ENCODE measurements around the gene PPP6R3.

The PPP6R3 gene

DNA sequence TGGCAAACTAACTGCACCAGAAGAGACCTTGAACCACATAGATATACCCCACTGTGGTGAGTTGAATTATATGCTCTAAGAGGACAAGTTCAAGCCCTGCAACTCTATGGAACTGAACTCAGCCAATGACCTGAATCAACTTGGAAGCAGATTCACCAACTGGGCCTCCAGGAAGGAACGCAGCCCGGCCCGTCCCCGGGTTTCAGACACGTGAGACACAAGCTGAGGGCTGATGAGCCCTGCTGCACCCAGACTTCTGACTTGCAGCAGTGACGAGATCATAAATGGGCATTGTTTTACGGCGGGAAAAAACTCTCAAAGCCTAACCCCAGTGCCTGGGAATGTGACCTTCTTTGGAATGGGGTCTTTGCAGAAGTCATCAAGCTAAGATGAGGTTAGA is 195.3 kb downstream of the PPP6R3 start:
- DNase-seq: no peak

DNA sequence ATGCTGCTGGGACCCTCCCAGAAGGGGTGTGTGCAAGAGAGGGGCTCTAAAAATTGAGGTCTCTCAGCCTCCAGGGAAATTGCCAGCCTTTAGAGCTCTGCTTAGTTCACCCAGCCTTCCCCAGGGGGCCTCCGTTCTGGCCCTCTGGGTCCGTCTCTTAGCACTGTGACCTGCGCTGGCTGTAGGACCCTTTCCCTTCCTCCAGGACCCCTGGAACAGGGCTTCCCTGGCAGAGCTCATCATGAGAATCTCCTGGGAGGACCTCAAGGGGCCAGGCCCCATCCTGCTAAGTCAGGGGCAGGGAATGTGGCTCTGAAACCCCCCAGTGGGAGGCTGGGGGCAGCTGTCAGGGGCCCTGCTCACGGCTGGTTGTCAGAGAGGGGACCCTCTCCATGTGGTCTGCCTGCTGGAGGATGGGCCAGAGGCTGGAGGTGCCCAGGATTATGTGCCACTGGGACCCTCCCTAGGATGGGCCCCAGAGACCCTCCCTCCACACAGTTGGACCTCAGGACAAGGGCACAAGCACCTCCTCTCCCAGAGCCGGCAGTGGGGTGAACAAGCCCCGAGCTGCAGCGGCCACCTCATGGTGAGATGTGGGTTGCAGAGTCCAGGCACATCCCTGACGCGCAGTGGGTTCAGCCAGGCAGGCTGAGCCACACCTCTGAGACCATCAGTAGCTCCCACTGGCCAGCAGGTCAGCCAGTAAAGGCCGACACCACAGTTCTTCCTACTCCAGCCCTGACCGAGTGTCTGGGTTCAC is 196.6 kb downstream of the PPP6R3 start:
- no peak for DNase-seq

DNA sequence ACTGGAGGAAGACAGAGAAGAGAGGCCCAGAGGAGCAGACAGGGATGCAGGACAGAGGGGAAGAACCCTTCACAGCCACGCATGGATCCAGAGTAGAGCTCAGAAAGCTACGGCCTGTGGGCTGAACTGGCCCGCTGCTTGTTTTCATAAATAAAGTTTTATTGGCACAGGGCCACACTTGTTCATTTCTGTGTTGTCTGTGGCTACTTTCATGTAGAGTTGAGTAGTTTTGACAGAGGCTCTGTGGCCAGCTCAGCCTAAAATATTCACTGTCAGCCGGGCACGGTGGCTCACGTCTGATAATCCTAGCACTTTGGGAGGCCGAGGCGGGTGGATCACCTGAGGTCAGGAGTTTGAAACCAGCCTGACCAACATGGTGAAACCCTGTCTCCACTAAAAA is 197.5 kb downstream of the PPP6R3 start:
- no peak for DNase-seq

DNA sequence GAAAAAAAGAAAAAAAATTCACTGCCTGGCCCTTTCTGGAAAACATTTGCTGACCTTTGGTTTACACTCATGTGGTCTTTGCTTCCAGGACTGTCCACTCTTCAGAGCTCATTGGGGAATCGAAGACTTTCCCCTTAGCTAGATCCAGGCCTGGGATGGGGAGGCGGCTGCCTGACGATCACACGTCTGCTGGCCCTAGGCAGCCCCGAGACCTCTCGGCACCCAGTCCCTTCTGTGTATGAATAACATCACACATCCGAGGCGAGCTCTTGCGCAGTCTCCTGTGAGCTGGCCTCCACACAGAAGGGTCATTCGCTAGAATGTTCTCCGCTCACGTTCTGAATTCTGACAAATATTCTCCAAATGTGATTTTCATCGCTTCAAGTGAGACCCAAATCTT is 198.1 kb downstream of the PPP6R3 start:
- DNase-seq: no peak

DNA sequence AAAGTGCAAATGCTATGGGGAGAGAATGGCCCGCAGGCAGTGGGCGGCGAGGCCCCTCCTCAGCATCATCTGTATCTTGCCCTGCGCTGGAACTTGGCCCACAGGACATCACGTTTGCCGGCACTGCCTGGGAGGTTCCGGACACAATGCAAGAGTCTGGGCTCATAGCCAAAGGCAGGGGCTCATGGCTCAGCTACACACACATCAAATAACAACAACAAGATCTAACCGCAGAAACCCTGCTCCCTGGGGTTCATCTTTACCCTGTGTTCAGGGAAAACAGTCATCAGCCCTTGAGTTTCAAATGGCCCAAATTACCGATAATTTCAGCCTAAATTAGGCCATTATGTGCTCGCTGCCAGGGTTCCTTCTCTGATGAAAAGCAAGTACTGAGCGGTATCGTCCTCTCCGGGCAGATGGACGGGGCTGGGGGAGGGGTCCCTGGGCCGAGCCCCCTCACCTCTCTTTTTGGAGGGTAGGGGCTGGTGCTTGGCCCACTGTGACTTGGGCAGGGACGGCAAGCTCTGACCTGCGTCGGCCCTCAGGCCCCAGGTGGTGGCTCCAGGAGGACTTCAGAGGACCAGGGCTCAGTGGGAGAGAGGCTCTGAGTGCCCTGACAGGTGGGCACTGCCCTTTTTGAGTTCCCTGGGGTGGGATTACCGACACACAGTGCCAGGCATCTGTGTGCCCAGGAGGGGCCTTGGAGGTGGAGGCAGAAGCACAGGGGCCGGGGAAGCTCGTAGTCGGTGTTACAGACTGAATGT is 198.8 kb downstream of the PPP6R3 start:
- DNase-seq: peak; percentile 42

DNA sequence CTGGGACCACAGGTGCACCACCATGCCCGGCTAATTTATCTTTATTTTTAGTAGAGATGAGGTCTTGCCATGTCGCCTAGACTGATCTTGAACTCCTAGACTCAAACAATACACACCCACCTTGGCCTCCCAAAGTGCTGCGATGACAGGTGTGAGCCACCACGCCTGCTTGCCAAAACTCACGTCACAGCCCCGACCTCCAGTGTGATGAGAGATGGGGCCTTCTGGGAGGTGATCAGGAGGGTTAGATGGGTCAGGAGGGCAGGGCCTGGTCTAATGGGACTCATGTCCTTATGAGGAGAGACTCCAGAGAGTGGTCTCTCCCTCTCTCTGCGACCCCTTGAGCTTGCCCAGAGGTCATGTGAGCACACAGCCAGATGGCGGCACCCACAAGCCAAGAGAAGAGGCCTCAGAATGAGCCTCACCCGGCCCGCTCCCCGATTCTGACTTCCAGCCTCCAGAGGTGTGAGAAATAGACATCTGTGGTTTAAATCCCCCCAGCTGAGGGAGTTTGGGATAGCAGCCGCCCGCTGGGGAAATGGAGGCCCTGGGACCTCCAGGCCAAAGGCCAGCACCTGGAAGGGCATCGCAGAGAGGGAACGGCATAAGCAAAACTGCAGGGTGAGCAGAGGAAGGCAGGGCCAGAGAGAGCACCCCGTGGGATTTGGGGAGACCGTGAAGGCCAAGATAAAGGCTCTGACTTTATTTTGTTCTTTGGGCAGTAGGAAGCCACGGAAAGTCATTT is 199.7 kb downstream of the PPP6R3 start:
- DNase-seq: no peak

DNA sequence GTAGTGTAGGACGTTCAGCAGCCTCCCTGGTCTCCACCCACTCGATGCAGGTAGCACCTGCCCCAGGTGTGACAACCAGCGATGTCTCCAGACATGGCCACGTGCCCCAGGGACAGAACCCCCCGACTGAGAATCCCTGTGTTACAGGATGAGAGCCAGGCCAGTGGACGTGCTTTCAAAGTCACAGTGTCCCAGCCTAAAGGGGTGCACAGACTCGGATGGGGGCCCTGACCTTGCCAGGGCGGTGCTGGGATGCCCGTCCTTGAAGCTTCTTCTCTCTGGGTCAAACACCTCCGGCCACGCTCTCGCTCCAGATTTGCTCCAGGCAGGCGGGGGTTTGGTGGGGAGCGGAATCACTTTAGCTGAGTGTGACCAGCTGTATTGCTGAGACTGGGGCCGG is 200.5 kb downstream of the PPP6R3 start:
- no peak for DNase-seq

DNA sequence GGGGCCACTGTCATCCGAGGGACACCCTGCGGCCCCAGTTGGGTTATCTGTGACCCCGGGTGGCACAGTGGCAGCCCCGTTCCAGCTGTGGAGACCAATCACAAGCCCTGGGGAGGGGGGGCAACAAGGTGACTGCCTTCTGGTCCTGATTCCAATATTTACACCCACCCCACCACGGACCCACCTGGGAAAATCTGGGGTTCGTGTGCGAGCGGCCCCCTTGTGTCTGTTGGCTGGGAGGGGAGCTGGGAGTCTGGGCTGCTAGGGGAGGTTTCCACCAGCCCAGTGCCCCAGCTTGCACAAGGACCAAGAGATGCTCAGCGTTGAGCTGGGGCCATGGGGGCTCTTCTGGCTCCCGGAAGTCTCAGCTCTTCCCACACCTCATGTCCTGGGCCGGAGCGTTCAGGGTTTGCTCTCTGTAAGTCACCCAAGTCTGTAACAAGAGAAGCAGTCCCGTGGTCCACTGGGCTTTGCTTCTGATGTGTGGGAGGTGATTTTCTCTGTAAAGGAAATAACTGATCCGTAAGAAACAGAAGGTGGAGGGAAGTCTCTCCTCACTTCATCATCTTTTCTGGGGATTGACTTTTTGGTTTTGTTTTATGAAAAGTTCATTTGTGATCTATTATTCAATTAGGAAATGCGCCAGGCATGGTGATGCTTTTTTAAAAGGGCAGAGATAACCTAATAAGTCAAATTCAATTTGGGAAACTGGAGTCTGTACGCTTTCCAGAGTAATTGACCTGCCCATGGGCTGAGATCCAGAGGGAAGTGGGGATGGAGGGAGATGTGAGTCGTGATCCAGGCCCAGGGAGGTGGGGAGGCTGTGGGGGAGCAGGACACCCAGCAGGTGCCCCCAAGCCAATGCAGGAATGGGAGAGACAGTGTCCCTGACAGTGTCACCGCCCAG is 201.4 kb downstream of the PPP6R3 start:
- DNase-seq: no peak

DNA sequence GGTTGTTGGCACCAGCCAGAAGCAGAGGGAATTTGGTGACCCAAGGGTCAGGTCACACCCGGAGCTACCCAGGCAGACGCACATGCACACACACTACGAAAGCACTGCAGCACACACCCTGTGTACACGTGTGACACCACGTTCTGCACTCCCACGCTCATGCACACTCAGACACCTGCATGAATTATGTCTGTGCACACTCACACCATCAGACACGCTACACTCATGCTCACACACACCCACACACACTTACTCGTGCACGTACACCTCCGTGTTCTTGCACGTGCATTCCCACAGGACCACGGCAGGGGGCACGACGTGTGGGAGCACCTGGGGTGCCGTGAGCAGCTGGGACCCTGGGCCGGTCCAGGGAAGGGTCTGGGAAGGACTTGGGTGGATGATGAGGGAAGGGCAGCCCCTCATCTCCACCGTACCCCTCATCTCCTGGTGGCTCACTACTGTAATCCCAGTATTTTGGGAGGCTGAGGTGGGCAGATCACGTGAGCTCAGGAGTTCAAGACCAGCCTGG is 203.0 kb downstream of the PPP6R3 start:
- no peak for DNase-seq

DNA sequence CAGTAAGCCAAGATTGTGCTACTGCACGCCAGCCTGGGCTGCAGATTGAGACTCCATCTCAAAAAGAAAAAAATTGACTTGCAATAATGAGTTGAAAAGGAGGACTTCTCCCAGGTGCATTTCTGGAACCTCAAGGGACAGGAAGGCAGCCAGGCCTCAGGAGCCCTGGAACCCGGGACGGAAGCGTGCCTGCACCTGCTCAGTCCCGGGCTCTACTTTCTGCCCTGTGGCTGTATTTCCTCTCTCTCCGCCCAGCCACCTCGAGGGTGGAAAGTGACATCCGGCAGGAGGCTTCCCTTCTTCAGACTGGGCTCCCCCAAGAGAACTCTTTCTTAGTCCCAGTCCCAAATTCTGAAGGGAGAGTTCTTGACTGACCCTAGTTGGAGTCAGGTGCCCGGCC is 203.6 kb downstream of the PPP6R3 start:
- DNase-seq: no peak

DNA sequence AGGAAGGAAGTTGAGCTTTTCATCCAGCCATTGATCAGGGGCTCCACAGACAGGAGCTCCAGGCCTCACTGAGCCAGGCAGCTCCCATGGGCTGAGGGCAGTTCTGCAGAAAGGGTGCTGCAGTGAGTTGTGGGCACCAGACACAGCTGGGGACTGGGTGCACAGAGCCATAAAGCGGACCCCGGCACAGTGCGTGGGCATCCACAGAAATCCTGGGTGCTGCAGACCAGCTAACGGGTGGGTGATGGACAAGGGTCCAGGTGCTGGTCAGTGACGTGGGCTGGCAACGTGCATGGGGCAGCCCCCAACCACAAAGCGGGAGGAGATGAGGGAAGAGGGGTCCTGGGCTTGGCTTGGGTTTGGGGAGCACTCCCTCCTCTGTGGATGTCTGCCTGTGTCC is 204.4 kb downstream of the PPP6R3 start:
- no peak for DNase-seq

Measured in hematopoietic multipotent progenitor cell treated with erythropoietin and hydrocortisone succinate and interleukin-3 and kit ligand, for 4 days (in vitro differentiated cells).